ENCODE measurements around the gene NAA80. TPM values are rescaled to one million over a fixed set of nuclear protein-coding genes. Genes with fewer than 3 reads are reported as not detected.
"Not testable (repeated sequence)": the region's sequence is repeated elsewhere in the genome, so short reads cannot be mapped to it uniquely, and the experiment has no call there.

Gene NAA80
- total and polyA plus RNA-seq, 2 donors (not counting 3 experiments of a cell fraction or from before 2014, with no cell fraction given) = 9.0 to 13.1 TPM

DNA sequence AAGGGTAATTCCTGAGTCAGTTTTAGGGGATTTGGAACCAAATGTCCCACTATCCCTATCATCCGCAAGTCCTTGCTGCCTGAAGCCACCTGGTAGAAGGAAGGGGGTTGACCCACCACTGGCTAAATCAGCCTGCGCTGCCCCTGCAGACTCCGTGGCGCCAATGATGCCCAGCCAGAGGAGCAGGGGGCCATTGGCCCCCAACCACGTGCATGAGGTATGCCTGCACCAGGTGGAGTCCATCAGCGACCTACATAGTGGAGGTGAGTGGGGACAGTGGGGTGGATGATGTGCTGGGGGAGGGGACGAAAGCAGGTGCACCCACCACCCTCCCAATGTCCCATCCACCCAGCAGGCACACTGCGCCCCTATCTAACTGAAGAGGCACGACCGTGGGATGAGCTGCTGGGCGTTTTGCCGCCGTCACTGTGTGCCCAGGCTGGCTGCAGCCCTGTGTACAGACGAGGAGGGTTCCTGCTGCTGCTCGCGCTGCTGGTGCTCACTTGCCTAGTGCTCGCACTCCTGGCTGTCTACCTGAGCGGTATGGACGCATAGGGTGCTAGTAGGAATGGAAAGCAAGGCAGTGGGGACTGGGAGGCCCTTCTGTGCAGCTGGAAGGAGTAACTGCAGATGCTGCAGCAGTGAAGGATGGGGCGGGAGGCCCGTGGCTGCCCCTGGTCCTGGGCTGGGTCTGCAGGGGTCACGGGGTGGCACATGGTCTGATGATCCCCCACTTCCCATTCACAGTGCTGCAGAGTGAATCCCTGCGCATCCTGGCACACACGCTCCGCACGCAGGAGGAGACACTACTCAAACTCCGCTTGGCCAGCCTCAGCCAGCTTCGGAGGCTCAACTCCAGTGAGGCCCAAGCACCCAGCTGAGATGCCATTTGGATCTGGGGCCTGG, 12.6 kb downstream of the NAA80 start:
- DNase-seq (ENCODE audit: low read depth, low spot score) = no peak
- Histone ChIP-seq H4K20me1 (replicated peaks; ENCODE audit: control insufficient read depth, extremely low read depth, insufficient read depth, low read length) (no peaks in the 10 kb centered on the region), H3K79me2 (ENCODE audit: control insufficient read depth, insufficient read depth, low read length) (peaks cover 22% of the 10 kb centered on the region), H3K27me3 (ENCODE audit: control insufficient read depth in 2 of 2, insufficient read depth in 2 of 2, low read length in 2 of 2) (no peaks in the 10 kb centered on the region), H3K4me3 (replicated peaks in 1 of 3; ENCODE audit: insufficient read depth in 1 of 3, low read depth in 1 of 3, low read length in 3 of 3) (no peak overlapping the region), H3K9me1 (replicated peaks; ENCODE audit: control insufficient read depth, extremely low read depth, insufficient read depth, low read length) (no peaks in the 10 kb centered on the region), H2AFZ (ENCODE audit: low read depth, low read length) (no peak overlapping the region), H3K36me3 (ENCODE audit: control insufficient read depth in 2 of 2, extremely low read depth in 1 of 2, insufficient read depth in 2 of 2, low read length in 2 of 2) (peaks cover 3 to 35% of the 10 kb centered on the region in 2 experiments), H3K4me1 (ENCODE audit: control insufficient read depth, extremely low read depth, insufficient read depth, low read length) (peaks cover 5% of the 10 kb centered on the region), H3K9me3 (replicated peaks; ENCODE audit: control insufficient read depth, insufficient read depth, low read length) (no peaks in the 10 kb centered on the region), H3K27ac (ENCODE audit: insufficient read depth, low read depth, low read length) (no peak overlapping the region), H3K4me2 (ENCODE audit: insufficient read depth, low read length) (no peak overlapping the region), H3K9ac (replicated peaks; ENCODE audit: extremely low read depth, insufficient read depth, low read length) (no peak overlapping the region)
- CTCF ChIA-PET = no interaction called here
- POLR2A ChIA-PET = no interaction called here
- no TSS peak for BruUV-seq (replicated peaks)
- dilution Hi-C loops (cut with MboI; ENCODE audit: extremely low pct_ligation_motif_present, low sequenced_read_pairs) = no loop called here
- intact Hi-C loops (cut with micrococcal nuclease) = no loop called here
- FAIRE-seq = no peak
- TF ChIP-seq JUN (IDR thresholded peaks at IDR 0.05; ENCODE audit: borderline replicate concordance, insufficient read depth, insufficient read length, low read depth) (no peak), FOS (IDR thresholded peaks at IDR 0.05; ENCODE audit: borderline replicate concordance, insufficient read depth, low read length) (no peak)

DNA sequence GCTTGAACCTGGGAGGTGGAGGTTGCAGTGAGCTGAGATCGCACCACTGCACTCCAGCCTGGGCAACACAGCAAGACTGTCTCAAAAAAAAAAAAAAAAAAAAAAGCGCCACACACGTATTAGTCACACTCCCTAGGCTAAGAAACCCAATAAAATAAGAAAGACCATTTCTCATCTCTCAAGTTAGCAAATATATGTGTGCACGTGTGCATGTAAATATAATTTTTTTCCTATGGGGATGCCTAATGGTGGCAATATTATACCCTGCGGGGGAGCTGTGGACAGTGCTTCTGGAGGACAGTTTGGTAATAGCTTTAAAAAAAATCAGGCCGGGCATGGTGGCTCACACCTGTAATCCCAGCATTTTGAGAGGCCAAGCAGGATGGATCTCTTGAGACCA, 15.1 kb downstream of the NAA80 start:
- H3K4me1 ChIP-seq (ENCODE audit: control insufficient read depth, extremely low read depth, insufficient read depth, low read length); H3K27me3 ChIP-seq (ENCODE audit: control insufficient read depth in 2 of 2, insufficient read depth in 2 of 2, low read length in 2 of 2); H2AFZ ChIP-seq (ENCODE audit: low read depth, low read length); H3K9me3 ChIP-seq (replicated peaks; ENCODE audit: control insufficient read depth, insufficient read depth, low read length); intact Hi-C loops (cut with micrococcal nuclease); BruUV-seq (replicated peaks); H3K9ac ChIP-seq (replicated peaks; ENCODE audit: extremely low read depth, insufficient read depth, low read length); H3K4me2 ChIP-seq (ENCODE audit: insufficient read depth, low read length); H3K9me1 ChIP-seq (replicated peaks; ENCODE audit: control insufficient read depth, extremely low read depth, insufficient read depth, low read length); DNase-seq (ENCODE audit: low read depth, low spot score); dilution Hi-C loops (cut with MboI; ENCODE audit: extremely low pct_ligation_motif_present, low sequenced_read_pairs); POLR2A ChIA-PET; FAIRE-seq; H4K20me1 ChIP-seq (replicated peaks; ENCODE audit: control insufficient read depth, extremely low read depth, insufficient read depth, low read length); H3K4me3 ChIP-seq (replicated peaks in 1 of 3; ENCODE audit: insufficient read depth in 1 of 3, low read depth in 1 of 3, low read length in 3 of 3); H3K27ac ChIP-seq (ENCODE audit: insufficient read depth, low read depth, low read length); H3K79me2 ChIP-seq (ENCODE audit: control insufficient read depth, insufficient read depth, low read length): not testable (repeated sequence)
- CTCF ChIA-PET = interaction anchor here (1.0 to 1.2 kb wide), 2 partner anchors 40 to 258 kb away, joined by 3 to 4 read pairs; no protein-coding TSS in a partner anchor
- peaks cover 3 to 24% of the 10 kb centered on the region in 2 experiments for H3K36me3 ChIP-seq (ENCODE audit: control insufficient read depth in 2 of 2, extremely low read depth in 1 of 2, insufficient read depth in 2 of 2, low read length in 2 of 2)

All from endothelial cell of umbilical vein (primary cell).